A549 (cell line): ENCODE data around the gene RBM17. TPM values are rescaled to one million over a fixed set of nuclear protein-coding genes. Genes with fewer than 3 reads are reported as not detected.

Source experiments
- ATAC-seq, 2 experiments: fragments of 200-7000 bp in 1 of 2; fragments of >200 bp in 1 of 2; cut with Nextera tagmentation in 1 of 2; cut with Tn5 transposase in 1 of 2; 3 replicates each; pipeline versions ENCODE4 v1.8.0 to v1.9.1; 2018 to 2020; ENCODE audit warnings: mild to moderate bottlenecking in 1 of 2, moderate library complexity in 1 of 2
- CTCF ChIA-PET: fragments of 300-600 bp; sonication (Branson Sonifier 250); formaldehyde crosslinking; extraction: SDS; loops from one replicate; lab custom pipeline; 2021; ENCODE audit warnings: antibody characterized with exemption, inconsistent platforms; lab: Yijun Ruan, JAX
- POLR2A ChIA-PET: fragments of 350-600 bp; formaldehyde crosslinking; extraction: SDS; loops from one replicate; lab custom pipeline; 2021; ENCODE audit warnings: antibody characterized with exemption, inconsistent platforms; lab: Yijun Ruan, JAX
- DNase-seq, 2 experiments: peaks; one replicate each; pipeline versions ENCODE4 v3.0.0 to v3.0.0-alpha.2; 2011 to 2016; ENCODE audit warnings: low read depth in 1 of 2, low spot score in 1 of 2
- FAIRE-seq: peaks from 2 replicates; lab custom pipeline; 2011; peaks lifted over from hg19 to GRCh38; lab: Jason Lieb, UNC
- H3K27ac ChIP-seq, 2 experiments: fragments of >200 bp; sonication (Bioruptor Twin); formaldehyde crosslinking; 3 replicates each; pipeline ENCODE4 v1.5.1; 2016 to 2017
- H3K4me1 ChIP-seq: fragments of >200 bp; sonication (Bioruptor Twin); formaldehyde crosslinking; 3 replicates; pipeline ENCODE4 v1.6.1; 2016
- H3K4me2 ChIP-seq: fragments of >200 bp; sonication (Bioruptor Twin); formaldehyde crosslinking; 3 replicates; pipeline ENCODE4 v1.6.1; 2016
- H3K4me3 ChIP-seq: fragments of >200 bp; sonication (Bioruptor Twin); formaldehyde crosslinking; 3 replicates; pipeline ENCODE4 v1.5.1; 2016
- H3K9me3 ChIP-seq: fragments of >200 bp; sonication (Bioruptor Twin); formaldehyde crosslinking; 3 replicates; pipeline ENCODE4 v1.6.1; 2016
- ATOH8 ChIP-seq: fragments of 250-450 bp; sonication (Bioruptor Pico); IDR thresholded peaks from 2 replicates; pipeline ENCODE4 v1.5.0; 2020; ENCODE audit warnings: low read depth, mild to moderate bottlenecking, moderate library complexity
- BHLHE40 ChIP-seq: IDR thresholded peaks from 2 replicates; pipeline ENCODE4 v1.6.1; 2012; ENCODE audit warnings: low read depth, low read length, inconsistent platforms
- CHD4 ChIP-seq: fragments of 200-600 bp; sonication (generic); IDR thresholded peaks from 2 replicates; pipeline ENCODE4 v1.6.1; 2016; ENCODE audit warnings: antibody characterized with exemption, mild to moderate bottlenecking, borderline replicate concordance
- CTCF ChIP-seq: fragments of >200 bp; sonication (Bioruptor Twin); formaldehyde crosslinking; IDR thresholded peaks from 3 replicates; pipeline ENCODE4 v1.5.1; 2016
- FOSB ChIP-seq: fragments of 250-450 bp; sonication (Bioruptor Pico); IDR thresholded peaks from 2 replicates; pipeline ENCODE4 v1.5.0; 2020; ENCODE audit warnings: mild to moderate bottlenecking, moderate library complexity
- FOSL2 ChIP-seq, 2 experiments: fragments of 450-650 bp in 1 of 2; fragments of >200 bp in 1 of 2; sonication (Bioruptor Twin) in 1 of 2; formaldehyde crosslinking; IDR thresholded peaks; 2 replicates each; pipeline versions ENCODE4 v1.5.0 to v1.6.1; 2016 to 2020; ENCODE audit warnings: mild to moderate bottlenecking in 1 of 2, moderate library complexity in 1 of 2
- HOXA7 ChIP-seq: fragments of 250-450 bp; sonication (Bioruptor Pico); IDR thresholded peaks from 2 replicates; pipeline ENCODE4 v1.5.0; 2020; ENCODE audit warnings: mild to moderate bottlenecking, moderate library complexity
- HOXB5 ChIP-seq: fragments of 250-450 bp; sonication (Bioruptor Pico); IDR thresholded peaks from 2 replicates; pipeline ENCODE4 v1.5.0; 2020; ENCODE audit warnings: mild to moderate bottlenecking, moderate library complexity
- MAZ ChIP-seq: fragments of 150-350 bp; IDR thresholded peaks from 2 replicates; pipeline ENCODE4 v1.6.1; 2014; ENCODE audit warnings: antibody characterized with exemption, low read depth, low read length, borderline replicate concordance
- NPAS2 ChIP-seq: fragments of 250-450 bp; sonication (Bioruptor Pico); IDR thresholded peaks from 2 replicates; pipeline ENCODE4 v1.8.0; 2022; ENCODE audit warnings: mild to moderate bottlenecking, moderate library complexity, borderline replicate concordance
- POLR2AphosphoS2 ChIP-seq: conservative IDR thresholded peaks from 2 replicates; pipeline ENCODE4 v1.6.1; 2012; ENCODE audit warnings: low read length, improper control_type of control experiment, inconsistent platforms
- REST ChIP-seq: fragments of 200-600 bp; sonication (generic); IDR thresholded peaks from 2 replicates; pipeline ENCODE4 v1.6.1; 2016; ENCODE audit warnings: antibody characterized with exemption, mild to moderate bottlenecking, moderate library complexity
- ZC3H11A ChIP-seq: fragments of 450-650 bp; IDR thresholded peaks from 2 replicates; pipeline ENCODE4 v1.6.1; 2014; ENCODE audit warnings: antibody characterized with exemption, mild to moderate bottlenecking
- ZNF302 ChIP-seq: fragments of 250-450 bp; sonication (Bioruptor Pico); IDR thresholded peaks from 2 replicates; pipeline ENCODE4 v1.9.0; 2021; ENCODE audit warnings: inconsistent platforms, mild to moderate bottlenecking, moderate library complexity
- WGBS: methylation state at CpG from one replicate; pipeline ENCODE4 v1.1.6; 2017; ENCODE audit errors: missing lambda C conversion rate; 5-methylcytosine and 5-hydroxymethylcytosine counted together
- polyA plus RNA-seq, 4 experiments: library from polyadenylated mRNA; depleted of rRNA in 3 of 4; stranded (reverse); fragments of >200 nt; fragmentation: RNase III in 1 of 4; extraction: RNeasy Plus Mini Kit Qiagen cat#74134 plus additional on column Dnase treatment in 1 of 4; gene quantifications; 2 replicates in 3 of 4; 3 replicates in 1 of 4; pipeline ENCODE4 v1.2.3, GENCODE V29; 2011 to 2017

The RBM17 gene
- polyA plus RNA-seq, 2 of the 4 experiments (the other 2 are of a cell fraction) = 75.2 to 121 TPM

- CTCF ChIA-PET = interaction anchor here (0.6 to 2.6 kb wide), 4 partner anchors 18 to 248 kb away, joined by 3 to 9 read pairs (median 4); partner anchors contain the start of gene PFKFB3
- FAIRE-seq = no peak
- no peak for TF ChIP-seq BHLHE40
- TF ChIP-seq NPAS2 (CRISPR knock-in tag) = no peak
- TF ChIP-seq CHD4 = no peak
- no peak for ATAC-seq
- Histone ChIP-seq H3K4me3 (no peak overlapping the region), H3K27ac (no peak overlapping the region), H3K4me2 (no peak overlapping the region), H3K4me1 (peaks cover 8% of the 10 kb centered on the region; the same call in 2 of the 3 replicates), H3K9me3 (no peaks in the 10 kb centered on the region)
- no peak for DNase-seq
- POLR2A ChIA-PET = interaction anchor here (1.6 kb wide), 1 partner anchor 10 kb away, joined by 6 read pairs; no protein-coding TSS in a partner anchor
- whole genome bisulfite sequencing = 86% methylated on average over 7 of the region's 7 CpGs
Measured at GRCh38 chr10:6153845-6154244, 65.0 kb downstream of the RBM17 start.

- Histone ChIP-seq H3K4me3 (no peak overlapping the region), H3K9me3 (no peaks in the 10 kb centered on the region), H3K4me2 (no peak overlapping the region), H3K4me1 (peaks cover 8% of the 10 kb centered on the region; the same call in 2 of the 3 replicates), H3K27ac (no peak overlapping the region)
- ATAC-seq (no peak), DNase-seq (no peak), FAIRE-seq (no peak)
- ChIA-PET POLR2A (interaction anchor here (1.6 kb wide), 1 partner anchor 9 kb away, joined by 6 read pairs; no protein-coding TSS in a partner anchor), CTCF (interaction anchor here (0.6 to 2.6 kb wide), 3 partner anchors 19 to 247 kb away, joined by 3 to 9 read pairs (median 5); no protein-coding TSS in a partner anchor)
- 95% methylated on average over 14 of the region's 14 CpGs for WGBS
- TF ChIP-seq FOSL2 (IDR thresholded peaks at IDR 0.05) (no peak), FOSL2 (CRISPR knock-in tag; IDR thresholded peaks at IDR 0.05) (no peak), ZNF302 (no peak), CHD4 (no peak), FOSB (CRISPR knock-in tag) (no peak), POLR2AphosphoS2 (no peak), CTCF (no peak), NPAS2 (CRISPR knock-in tag) (no peak)
Measured at GRCh38 chr10:6154566-6154965, 65.7 kb downstream of the RBM17 start.

GRCh38 chr10:6158276-6158675, 69.4 kb downstream of the RBM17 start:
- peaks cover 15% of the 10 kb centered on the region; the same call in 2 of the 3 replicates for H3K4me1 ChIP-seq
- CTCF ChIA-PET = interaction anchor here (1.4 kb wide), 2 partner anchors 8 to 44 kb away, joined by 6 to 8 read pairs; partner anchors contain the start of gene PFKFB3
- no peak overlapping the region for H3K4me2 ChIP-seq
- H3K4me3 ChIP-seq = no peak overlapping the region
- H3K9me3 ChIP-seq = no peaks in the 10 kb centered on the region
- no peak for FAIRE-seq
- POLR2A ChIA-PET = no interaction called here
- ATAC-seq = no peak
- DNase-seq = no peak
- H3K27ac ChIP-seq = peak overlapping the region in 1 of 2 experiments; percentile 71; a peak in 3 of 6 replicates
- WGBS = 92% methylated on average over 7 of the region's 7 CpGs
- TF ChIP-seq MAZ = no peak
- no peak for TF ChIP-seq REST
- TF ChIP-seq HOXB5 (CRISPR knock-in tag) = no peak
- TF ChIP-seq ZC3H11A = no peak
- no peak for TF ChIP-seq ATOH8 (CRISPR knock-in tag)
- TF ChIP-seq HOXA7 = no peak
- TF ChIP-seq, all 56 proteins: peak for 0
